Measurements from ENCODE around the gene GALNT18.

The GALNT18 gene

GRCh38 chr11:11586465-11586864 is 35.3 kb downstream of the GALNT18 start:
- no peak for DNase-seq

GRCh38 chr11:11584937-11585336 is 36.9 kb downstream of the GALNT18 start:
- DNase-seq = no peak

GRCh38 chr11:11584530-11584810 is 37.3 kb downstream of the GALNT18 start:
- no peak for DNase-seq

- peak; percentile 42 for DNase-seq
These were observed 37.8 kb downstream of the GALNT18 start for GRCh38 chr11:11583801-11584529.

- DNase-seq = no peak
These were observed 39.6 kb downstream of the GALNT18 start for GRCh38 chr11:11582011-11582701.

GRCh38 chr11:11581481-11581880 is 40.3 kb downstream of the GALNT18 start:
- no peak for DNase-seq

GRCh38 chr11:11580841-11581411 is 40.9 kb downstream of the GALNT18 start:
- DNase-seq = no peak

- no peak for DNase-seq
These were observed 41.8 kb downstream of the GALNT18 start for GRCh38 chr11:11580012-11580411.

- DNase-seq = no peak
These were observed 42.5 kb downstream of the GALNT18 start for GRCh38 chr11:11579012-11579988.

- no peak for DNase-seq
These were observed 43.6 kb downstream of the GALNT18 start for GRCh38 chr11:11577932-11578911.

- peak; percentile 48 for DNase-seq
These were observed 44.5 kb downstream of the GALNT18 start for GRCh38 chr11:11577251-11577855.

- no peak for DNase-seq
These were observed 47.2 kb downstream of the GALNT18 start for GRCh38 chr11:11574373-11575287.

- DNase-seq = no peak
These were observed 49.4 kb downstream of the GALNT18 start for GRCh38 chr11:11572386-11572785.

GRCh38 chr11:11571893-11572292 is 49.9 kb downstream of the GALNT18 start:
- DNase-seq = no peak

GRCh38 chr11:11570823-11571222 is 51.0 kb downstream of the GALNT18 start:
- DNase-seq = no peak

GRCh38 chr11:11569936-11570491 is 51.8 kb downstream of the GALNT18 start:
- no peak for DNase-seq

GRCh38 chr11:11568651-11569229 is 53.1 kb downstream of the GALNT18 start:
- DNase-seq = no peak

- DNase-seq = no peak
These were observed 53.7 kb downstream of the GALNT18 start for GRCh38 chr11:11567936-11568650.

- peak; percentile 37 for DNase-seq
These were observed 56.2 kb downstream of the GALNT18 start for GRCh38 chr11:11565636-11566035.
